SK-N-SH (cell line): Measurements from ENCODE around the gene MYH6.

ENCODE experiments used
- EZH2phosphoT487 ChIP-seq: fragments of 200-600 bp; sonication (generic); IDR thresholded peaks from 2 replicates; pipeline ENCODE4 v1.6.1; 2017; ENCODE audit warnings: low read depth, mixed run types, mild to moderate bottlenecking, antibody characterized with exemption, moderate library complexity, borderline replicate concordance
- RAD21 ChIP-seq: IDR thresholded peaks from 2 replicates; pipeline ENCODE4 v1.6.1; 2012; ENCODE audit warnings: mild to moderate bottlenecking, low read length
- REST ChIP-seq: IDR thresholded peaks from 2 replicates; pipeline ENCODE4 v1.6.1; 2012; ENCODE audit warnings: mild to moderate bottlenecking, low read depth, low read length, moderate library complexity

GRCh38 chr14:23414906-23415820 is 7.1 kb upstream of the MYH6 start:
- TF ChIP-seq EZH2phosphoT487 (no peak), RAD21 (no peak), REST (no peak)
